Stimulated activated CD8-positive, alpha-beta memory T cell treated with anti-CD3 and anti-CD28 coated beads, Interleukin-12 subunit alpha, Interleukin-12 subunit beta, amount 100 ng/mL, for 1 hour (primary cell): ENCODE data around the gene HSPB1.
"Not testable (repeated sequence)": the region's sequence is repeated elsewhere in the genome, so short reads cannot be mapped to it uniquely, and the experiment has no call there.

Experiments used
- DNase-seq: peaks from one replicate; pipeline ENCODE4 v3.0.0-alpha.2; 2020; ENCODE audit warnings: low read depth

The HSPB1 gene

GRCh38 chr7:76302347-76303201, at the start of gene HSPB1:
HSPB1 (plus strand) TSS chr7:76302673; CDS start chr7:76302713, 40 bp downstream.
- peak; percentile 46 for DNase-seq

GRCh38 chr7:76254781-76255180, 47.7 kb upstream of the HSPB1 start:
- no peak for DNase-seq

DNA sequence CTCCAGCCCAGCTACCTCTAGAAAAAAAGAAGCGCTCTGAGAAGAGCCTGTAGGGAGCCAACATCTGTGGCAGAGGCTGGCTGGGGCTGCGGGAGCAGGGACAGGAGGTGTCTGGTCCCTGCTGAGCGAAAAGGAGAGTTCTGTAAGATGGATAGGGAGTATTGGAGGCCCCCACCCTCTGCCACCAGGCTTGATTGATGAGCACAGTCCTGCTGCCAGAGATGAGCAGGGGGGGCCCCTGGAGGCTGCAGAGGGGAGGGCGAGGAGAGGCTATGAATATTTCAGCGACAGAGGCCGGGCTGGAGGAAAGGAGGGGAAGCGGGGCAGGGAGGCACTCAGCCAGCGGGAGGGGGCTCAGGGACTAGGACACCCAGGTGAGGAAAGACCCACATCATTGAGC, 44.5 kb upstream of the HSPB1 start:
- DNase-seq: no peak

DNA sequence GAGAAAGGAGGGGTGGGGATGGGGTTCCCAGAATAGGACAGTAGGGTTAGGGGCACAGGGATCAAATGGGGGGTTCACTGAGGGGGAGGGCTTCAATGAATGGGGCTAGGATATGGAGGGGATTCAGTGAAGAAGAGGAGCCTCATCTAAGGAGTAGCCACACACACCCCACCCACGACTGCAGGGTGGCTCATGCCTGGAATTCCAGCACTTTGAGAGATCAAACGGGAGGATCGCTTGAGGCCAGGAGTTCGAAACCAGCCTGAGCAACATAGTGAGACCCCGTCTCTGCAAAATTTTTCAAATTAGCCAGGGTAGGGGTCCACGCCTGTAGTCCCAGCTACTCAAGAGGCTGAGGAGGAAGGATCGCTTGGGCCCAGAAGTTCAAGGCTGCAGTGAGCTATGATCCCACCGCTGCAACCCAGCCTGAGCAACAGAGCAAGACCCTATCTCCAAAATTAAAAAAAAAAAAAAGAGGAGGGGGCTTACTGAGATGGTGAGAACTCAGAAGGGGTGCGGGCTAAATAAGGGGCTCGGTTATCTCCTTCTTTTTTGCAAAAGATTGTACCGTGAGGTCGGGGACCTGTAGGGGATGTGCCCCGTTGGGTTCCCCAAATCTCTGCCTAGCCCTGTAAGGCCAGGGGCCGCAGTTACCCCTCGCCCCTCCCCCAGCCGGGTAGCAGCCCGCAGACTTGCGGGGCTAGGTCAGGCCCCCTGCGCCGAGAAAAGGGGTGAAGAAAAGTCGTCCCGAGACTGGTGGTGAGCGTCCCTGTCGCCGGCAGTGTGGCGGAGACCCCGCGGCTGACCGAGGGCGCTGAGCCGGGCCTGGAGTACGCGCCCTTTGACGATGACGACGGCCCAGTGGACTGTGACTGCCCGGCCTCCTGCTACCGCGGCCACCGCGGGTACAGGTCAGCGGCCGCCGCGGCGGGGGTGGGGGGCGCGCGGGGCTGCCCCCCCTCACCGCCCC, 43.1 kb upstream of the HSPB1 start:
- DNase-seq: no peak

DNA sequence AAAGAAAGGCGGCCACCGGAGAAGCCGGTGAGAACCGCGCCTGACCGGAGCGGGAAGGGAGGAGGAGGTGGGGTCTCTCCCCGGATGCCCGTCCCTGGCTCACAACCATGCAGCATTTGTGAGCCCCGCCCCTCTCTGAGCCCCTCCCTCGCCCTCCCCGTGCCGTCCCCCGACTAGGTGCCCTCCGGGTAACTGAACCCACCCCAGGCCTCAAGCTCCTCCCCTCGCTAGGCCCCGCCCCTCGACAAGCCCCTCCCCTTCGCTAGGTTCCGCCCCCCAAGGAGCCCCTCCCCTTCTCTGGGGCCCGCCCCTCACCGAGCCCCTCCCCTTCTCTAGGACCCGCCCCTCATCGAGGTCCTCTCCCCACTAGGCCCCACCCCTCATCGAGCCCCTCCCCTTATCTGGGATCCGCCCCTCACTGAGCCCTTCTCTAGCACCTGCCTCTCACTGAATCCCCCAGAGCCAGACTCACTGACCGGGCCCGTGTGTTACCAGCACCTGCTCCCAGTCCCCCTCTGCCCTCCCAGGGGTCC, 42.2 kb upstream of the HSPB1 start:
- DNase-seq: peak; percentile 8

DNA sequence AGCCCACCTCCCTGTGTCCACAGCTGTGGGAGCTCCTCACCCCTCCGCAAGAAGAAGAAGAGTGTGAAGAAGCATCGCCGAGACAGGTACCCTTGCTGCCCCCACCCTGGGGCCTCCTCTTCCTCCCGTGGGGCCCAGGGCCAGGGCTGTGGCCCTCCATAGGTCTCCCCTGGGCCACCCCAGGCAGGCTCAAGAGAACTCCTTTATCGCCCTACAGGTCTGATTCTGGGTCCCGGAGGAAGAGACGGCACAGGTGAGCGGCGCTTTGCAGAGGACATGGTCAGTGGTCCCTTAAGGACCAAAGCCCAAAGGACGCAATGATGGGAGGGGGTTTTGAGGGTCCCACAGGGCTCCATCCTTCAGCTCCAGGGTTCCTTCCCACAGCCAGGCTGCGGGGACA, 41.1 kb upstream of the HSPB1 start:
- DNase-seq: no peak

- DNase-seq: no peak
These were observed 40.5 kb upstream of the HSPB1 start for GRCh38 chr7:76261931-76262330.

- DNase-seq: no peak
These were observed 39.6 kb upstream of the HSPB1 start for GRCh38 chr7:76262683-76263402.

DNA sequence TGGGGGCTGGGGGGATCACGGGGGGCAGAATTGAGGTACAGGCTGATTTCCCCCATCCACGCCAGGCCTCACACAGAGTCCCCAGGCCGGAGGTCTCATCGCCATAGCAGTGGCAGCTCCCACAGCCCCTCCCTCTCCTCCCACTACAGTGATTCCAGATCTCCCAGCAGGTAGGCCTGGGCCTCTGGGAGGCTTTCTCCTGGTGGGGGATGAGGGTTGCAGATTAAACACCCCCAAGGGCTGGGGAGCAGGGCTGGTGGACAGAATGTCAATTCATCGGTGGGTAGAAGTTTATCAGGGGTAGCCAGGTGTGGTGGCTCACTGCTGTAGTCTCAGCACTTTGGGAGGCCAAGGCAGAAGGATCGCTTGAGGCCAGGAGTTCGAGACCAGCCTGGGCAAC, 37.2 kb upstream of the HSPB1 start:
- no peak for DNase-seq

- no peak for DNase-seq
These were observed 35.2 kb upstream of the HSPB1 start for GRCh38 chr7:76267107-76267893.

DNA sequence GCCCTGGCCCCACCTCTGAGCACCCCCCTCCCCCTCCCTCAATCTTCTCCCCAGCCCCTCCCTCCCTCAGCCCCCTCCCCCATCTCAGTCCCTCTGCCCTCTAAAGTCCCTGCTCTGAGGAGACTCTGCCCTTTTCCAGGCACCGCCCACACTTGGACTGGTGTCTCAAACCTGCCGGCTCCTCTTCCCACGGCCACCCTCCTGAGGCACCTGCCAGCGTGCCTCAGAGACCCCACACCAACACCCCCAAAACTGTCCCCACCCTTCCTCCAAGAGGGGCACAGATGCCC, 34.6 kb upstream of the HSPB1 start:
- no peak for DNase-seq

- DNase-seq: no peak
These were observed 34.1 kb upstream of the HSPB1 start for GRCh38 chr7:76268376-76268775.

DNA sequence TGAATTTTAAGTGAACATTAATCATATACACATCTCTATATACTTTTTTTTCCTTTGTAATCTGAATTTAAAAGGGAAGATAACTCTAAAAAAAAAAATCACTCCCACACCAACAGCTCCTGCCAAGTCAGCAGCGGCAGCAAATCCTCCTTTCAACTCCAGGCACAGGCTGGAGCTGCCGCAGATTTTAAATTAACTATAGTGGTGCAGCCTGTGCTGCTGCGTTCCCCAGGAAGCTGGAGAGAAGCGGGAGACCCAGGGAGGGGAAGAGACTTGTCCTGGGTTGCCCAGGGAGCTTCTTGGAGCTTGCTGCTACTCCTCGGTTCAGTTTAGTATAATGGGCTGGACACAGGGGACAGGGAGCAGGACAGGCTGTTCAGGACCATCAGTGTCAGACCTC, 32.6 kb upstream of the HSPB1 start:
- no peak for DNase-seq

GRCh38 chr7:76271384-76271783, 31.1 kb upstream of the HSPB1 start:
- not testable (repeated sequence) for DNase-seq

- no peak for DNase-seq
These were observed 30.3 kb upstream of the HSPB1 start for GRCh38 chr7:76272142-76272541.

DNA sequence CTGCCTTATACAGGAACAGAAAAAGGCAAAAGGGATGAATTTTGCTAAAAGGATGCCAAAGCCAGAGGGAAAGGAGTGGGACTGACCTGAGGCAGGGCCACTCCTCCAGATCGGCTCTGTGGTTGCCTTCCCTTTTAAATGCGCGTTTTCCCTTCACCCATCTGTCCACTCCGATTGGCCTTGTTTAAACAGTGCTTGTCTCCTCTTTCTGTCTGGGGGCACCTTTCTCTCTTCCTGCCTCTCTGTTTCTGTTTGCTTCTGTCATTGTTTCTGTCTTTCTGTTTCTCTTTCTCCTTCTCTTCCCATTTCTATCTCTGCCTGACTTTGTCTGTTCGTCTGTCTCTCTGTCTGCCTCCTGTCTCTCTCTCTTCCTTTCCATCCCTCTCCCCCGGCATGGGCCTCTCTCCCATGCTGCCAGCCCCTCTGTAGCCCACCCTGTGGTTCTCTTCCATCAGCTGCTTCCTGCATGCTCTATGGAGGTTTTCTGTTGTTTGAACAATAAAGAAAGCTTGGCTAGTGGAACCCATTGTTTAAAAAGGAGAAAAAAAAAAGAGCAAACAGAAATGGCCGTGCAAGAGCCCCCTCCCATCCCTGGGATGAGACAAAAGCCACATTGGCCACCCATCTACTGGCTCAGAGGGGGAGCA, 29.5 kb upstream of the HSPB1 start:
- no peak for DNase-seq

GRCh38 chr7:76273503-76273902, 29.0 kb upstream of the HSPB1 start:
- DNase-seq: no peak

DNA sequence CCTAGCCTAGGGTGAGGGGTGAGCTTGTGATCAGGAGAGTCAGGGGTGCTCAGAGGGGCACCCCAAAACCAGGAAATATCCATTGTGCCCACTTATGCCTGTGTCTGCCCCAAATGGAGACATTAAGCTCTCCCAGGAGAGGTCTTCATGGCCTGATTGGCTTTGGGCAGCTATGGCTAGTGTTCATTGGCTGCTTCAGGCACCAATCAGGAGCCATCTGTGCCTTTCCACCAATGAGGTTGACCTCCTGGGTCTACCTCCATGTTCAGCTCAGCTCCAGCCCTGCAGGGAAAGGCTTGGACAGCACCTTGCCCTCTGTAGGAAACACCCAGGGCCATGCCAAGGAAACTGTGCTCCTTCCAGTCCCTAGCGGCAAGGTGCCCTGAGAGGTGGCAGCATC, 23.9 kb upstream of the HSPB1 start:
- DNase-seq: no peak

GRCh38 chr7:76280408-76280807, 22.1 kb upstream of the HSPB1 start:
- DNase-seq: no peak

- no peak for DNase-seq
These were observed 21.3 kb upstream of the HSPB1 start for GRCh38 chr7:76281006-76281705.
